ENCODE data around the gene TCEANC. TPM values are rescaled to one million over a fixed set of nuclear protein-coding genes. Genes with fewer than 3 reads are reported as not detected.
A peak's percentile ranks its signal among the peaks of the same experiment; 100 is the strongest.

TCEANC gene
- polyA plus RNA-seq, 2 of the 4 experiments (the other 2 are of a cell fraction) = 0.81 to 2.7 TPM

GRCh38 chrX:13688958-13689740 is 36.2 kb downstream of the TCEANC start, which contains the start of gene RAB9A (continued):
- TF ChIP-seq MAZ (IDR thresholded peaks at IDR 0.05; ENCODE audit: borderline replicate concordance, low read depth, low read length) = no peak
- no peak for TF ChIP-seq RCOR1 (IDR thresholded peaks at IDR 0.05; ENCODE audit: low read depth, low read length)

GRCh38 chrX:13689741-13690211 is 36.8 kb downstream of the TCEANC start:
- ChIA-PET POLR2A (interaction anchor here (1.2 to 2.2 kb wide), 4 partner anchors 21 to 340 kb away, joined by 3 to 11 read pairs (median 7); partner anchors contain the start of genes GEMIN8, OFD1 and TRAPPC2), CTCF (interaction anchor here (1.1 kb wide), 1 partner anchor 34 kb away, joined by 3 read pairs; no protein-coding TSS in a partner anchor)
- no peak for DNase-seq (ENCODE audit: low read depth in 1 of 2, low spot score in 1 of 2)
- Histone ChIP-seq H3K9me3 (no peaks in the 10 kb centered on the region), H3K4me1 (peaks cover 56% of the 10 kb centered on the region), H3K27ac (peak overlapping the region; percentile 93 to 99), H3K4me3 (peak overlapping the region; percentile 85), H3K4me2 (peak overlapping the region; percentile 95)
- 2% methylated on average over 16 of the region's 16 CpGs for WGBS (ENCODE audit: missing lambda C conversion rate)
- peak in 1 of 2 experiments; percentile 9; a peak in 2 of 6 replicates for ATAC-seq
- peak; percentile 56 for FAIRE-seq
- 0 out of 2 replicates have a peak, but pooled peaks have one; percentile 29 for TF ChIP-seq BHLHE40 (IDR thresholded peaks at IDR 0.05; ENCODE audit: low read depth, low read length)
- TF ChIP-seq ZSCAN20 (CRISPR knock-in tag; IDR thresholded peaks at IDR 0.05) = no peak
- peak; percentile 61; the same call in 1 of the 2 replicates for TF ChIP-seq USF2 (IDR thresholded peaks at IDR 0.05)
- TF ChIP-seq MAFK (IDR thresholded peaks at IDR 0.05; ENCODE audit: partially characterized antibody) = no peak
- TF ChIP-seq NPAS2 (CRISPR knock-in tag; IDR thresholded peaks at IDR 0.05; ENCODE audit: borderline replicate concordance) = no peak
- TF ChIP-seq TP53 (CRISPR knock-in tag; IDR thresholded peaks at IDR 0.05) = no peak

- DNase-seq (ENCODE audit: low read depth in 1 of 2, low spot score in 1 of 2) = peak in 1 of 2 experiments; percentile 8
- peak overlapping the region; percentile 95 for H3K4me2 ChIP-seq
- CTCF ChIA-PET = no interaction called here
- no peak overlapping the region for H3K4me3 ChIP-seq
- H3K27ac ChIP-seq = peak overlapping the region in 1 of 2 experiments; percentile 99; a peak in 2 of 6 replicates
- peaks cover 46% of the 10 kb centered on the region for H3K4me1 ChIP-seq
- no peak for FAIRE-seq
- TF ChIP-seq CTCF (IDR thresholded peaks at IDR 0.05) (peak; percentile 16; the same call in 1 of the 3 replicates), ELK1 (IDR thresholded peaks at IDR 0.05; ENCODE audit: low read depth, low read length) (no peak), RAD21 (conservative IDR thresholded peaks at IDR 0.05 in 1 of 2, IDR thresholded peaks at IDR 0.05 in 1 of 2) (peak in 1 of 2 experiments; percentile 23; a peak in 1 of 5 replicates), ZNF302 (CRISPR knock-in tag; IDR thresholded peaks at IDR 0.05) (no peak)
- no peak for ATAC-seq
- POLR2A ChIA-PET = no interaction called here
- no peaks in the 10 kb centered on the region for H3K9me3 ChIP-seq
- 59% methylated on average over 3 of the region's 3 CpGs for WGBS (ENCODE audit: missing lambda C conversion rate)
Measured at GRCh38 chrX:13690836-13691235, 37.9 kb downstream of the TCEANC start.

- TF ChIP-seq MYC (IDR thresholded peaks at IDR 0.05; ENCODE audit: borderline replicate concordance, low read length) (no peak), ZSCAN20 (CRISPR knock-in tag; IDR thresholded peaks at IDR 0.05) (no peak), FOSL2 (IDR thresholded peaks at IDR 0.05) (no peak), FOSL2 (CRISPR knock-in tag; IDR thresholded peaks at IDR 0.05) (0 out of 2 replicates have a peak, but pooled peaks have one; percentile 7)
- CTCF ChIA-PET = no interaction called here
- Histone ChIP-seq H3K27ac (peak overlapping the region in 1 of 2 experiments; percentile 30; a peak in 1 of 6 replicates), H3K4me2 (peak overlapping the region; percentile 95), H3K9me3 (no peaks in the 10 kb centered on the region), H3K4me1 (peaks cover 45% of the 10 kb centered on the region), H3K4me3 (no peak overlapping the region)
- 55% methylated on average over 7 of the region's 7 CpGs for WGBS (ENCODE audit: missing lambda C conversion rate)
- no peak for ATAC-seq
- no peak for FAIRE-seq
- POLR2A ChIA-PET = interaction anchor here (1.2 kb wide), 1 partner anchor 42 kb away, joined by 3 read pairs; the partner anchor contains the start of genes OFD1 and TRAPPC2
- DNase-seq (ENCODE audit: low read depth in 1 of 2, low spot score in 1 of 2) = no peak
Measured at GRCh38 chrX:13691841-13692371, 39.0 kb downstream of the TCEANC start.

Data from A549 (cell line).